AG04450 (cell line): ENCODE measurements around the gene PPP2R5C. TPM values are rescaled to one million over a fixed set of nuclear protein-coding genes. Genes with fewer than 3 reads are reported as not detected.

Experiments used
- CTCF ChIA-PET: fragments of 300-600, 350-600 bp; formaldehyde crosslinking; extraction: SDS; loops from one replicate; lab custom pipeline; 2022; ENCODE audit warnings: antibody characterized with exemption, inconsistent platforms; lab: Charles Lee
- POLR2A ChIA-PET: fragments of 350-600 bp; formaldehyde crosslinking; extraction: SDS; loops from one replicate; lab custom pipeline; 2021; ENCODE audit warnings: antibody characterized with exemption, inconsistent platforms; lab: Yijun Ruan, JAX
- DNase-seq: peaks from one replicate; pipeline ENCODE4 v3.0.0-alpha.2; 2011; ENCODE audit warnings: low read depth, low spot score
- H3K27ac ChIP-seq: one replicate; pipeline ENCODE4 v1.5.1; 2012; ENCODE audit warnings: low read depth, low read length, control low read depth
- H3K27me3 ChIP-seq: one replicate; pipeline ENCODE4 v1.6.0; 2012; ENCODE audit warnings: low read length; ENCODE audit not compliant: control insufficient read depth, insufficient read depth
- H3K4me3 ChIP-seq: 2 replicates; pipeline ENCODE4 v1.5.1; 2011; ENCODE audit warnings: mild to moderate bottlenecking, low read depth, low read length, control low read depth
- H3K9me3 ChIP-seq: 2 replicates; pipeline ENCODE4 v1.5.1; 2012; ENCODE audit warnings: low read length; ENCODE audit not compliant: control insufficient read depth, insufficient read depth
- polyA plus RNA-seq: library from polyadenylated mRNA; depleted of rRNA; stranded (reverse); fragments of >200 nt; gene quantifications from 2 replicates; pipeline ENCODE4 v1.2.3, GENCODE V29; 2011
- TF ChIP-seq, protein P1 (sequence below): IDR thresholded peaks from 2 replicates; pipeline ENCODE4 v1.5.1; 2011; ENCODE audit warnings: low read depth, low read length, control low read depth, inconsistent platforms

The PPP2R5C gene
- polyA plus RNA-seq, 1 experiment, result 140 TPM

DNA sequence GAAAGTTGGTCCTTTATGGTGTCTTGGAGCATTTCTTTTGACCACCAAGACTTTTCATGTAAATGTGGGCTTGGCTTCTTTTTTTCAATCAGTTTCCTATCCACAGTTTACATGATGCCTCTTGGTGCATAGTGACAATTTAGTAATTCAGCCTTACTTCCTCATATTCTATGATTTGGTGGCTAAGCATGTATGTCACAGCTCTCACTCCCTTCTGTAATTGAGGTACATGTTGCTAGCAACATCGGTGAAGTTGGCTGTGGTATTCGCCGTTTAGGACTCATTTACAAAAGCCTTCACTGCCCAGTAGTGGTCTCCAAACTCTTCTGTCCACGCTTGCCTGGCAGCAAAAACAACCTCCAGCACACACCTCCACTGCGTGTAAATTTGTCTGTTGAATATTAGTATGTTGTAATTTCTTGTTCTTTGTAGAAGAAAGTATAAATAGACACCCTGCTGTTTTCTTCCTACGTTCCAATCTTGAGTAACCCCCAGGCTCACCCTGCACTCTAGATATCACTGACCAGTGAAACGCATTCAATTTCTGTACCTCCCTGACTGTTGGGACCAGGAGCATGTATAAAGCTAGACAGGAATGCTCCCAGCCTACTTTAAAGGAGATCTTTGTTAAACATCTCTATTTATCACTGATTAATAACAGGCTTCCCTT, 90.4 kb downstream of the PPP2R5C start:
- POLR2A ChIA-PET, result no interaction called here
- CTCF ChIA-PET, result no interaction called here
- TF ChIP-seq, protein P1, sequence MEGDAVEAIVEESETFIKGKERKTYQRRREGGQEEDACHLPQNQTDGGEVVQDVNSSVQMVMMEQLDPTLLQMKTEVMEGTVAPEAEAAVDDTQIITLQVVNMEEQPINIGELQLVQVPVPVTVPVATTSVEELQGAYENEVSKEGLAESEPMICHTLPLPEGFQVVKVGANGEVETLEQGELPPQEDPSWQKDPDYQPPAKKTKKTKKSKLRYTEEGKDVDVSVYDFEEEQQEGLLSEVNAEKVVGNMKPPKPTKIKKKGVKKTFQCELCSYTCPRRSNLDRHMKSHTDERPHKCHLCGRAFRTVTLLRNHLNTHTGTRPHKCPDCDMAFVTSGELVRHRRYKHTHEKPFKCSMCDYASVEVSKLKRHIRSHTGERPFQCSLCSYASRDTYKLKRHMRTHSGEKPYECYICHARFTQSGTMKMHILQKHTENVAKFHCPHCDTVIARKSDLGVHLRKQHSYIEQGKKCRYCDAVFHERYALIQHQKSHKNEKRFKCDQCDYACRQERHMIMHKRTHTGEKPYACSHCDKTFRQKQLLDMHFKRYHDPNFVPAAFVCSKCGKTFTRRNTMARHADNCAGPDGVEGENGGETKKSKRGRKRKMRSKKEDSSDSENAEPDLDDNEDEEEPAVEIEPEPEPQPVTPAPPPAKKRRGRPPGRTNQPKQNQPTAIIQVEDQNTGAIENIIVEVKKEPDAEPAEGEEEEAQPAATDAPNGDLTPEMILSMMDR, result no peak

DNA sequence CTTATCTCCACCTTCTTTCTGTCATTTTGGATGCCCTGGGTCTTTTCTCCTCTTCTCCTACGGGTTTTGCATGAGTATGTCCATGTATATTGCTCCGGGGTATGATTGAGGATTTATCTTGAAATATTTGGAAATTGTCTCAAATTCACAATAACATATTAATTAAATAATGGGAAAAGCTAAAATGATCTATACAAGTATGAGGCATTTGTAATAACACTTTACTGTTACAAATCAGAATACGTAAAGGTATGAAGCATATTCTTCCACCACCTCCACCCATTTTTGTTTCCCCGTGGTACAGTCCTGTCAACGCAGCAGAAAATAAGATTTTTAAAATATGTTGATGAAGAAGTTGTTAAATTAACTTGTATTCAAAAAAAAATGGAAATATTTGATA, 91.3 kb downstream of the PPP2R5C start:
- ChIA-PET POLR2A (no interaction called here), CTCF (no interaction called here)
- Histone ChIP-seq H3K4me3 (no peak overlapping the region), H3K27me3 (no peaks in the 10 kb centered on the region), H3K9me3 (no peaks in the 10 kb centered on the region), H3K27ac (no peak overlapping the region)
- TF ChIP-seq, protein P1, result no peak
- DNase-seq, result no peak

More for the DNA sequence above, 90.4 kb downstream of the PPP2R5C start:
- Histone ChIP-seq H3K9me3 (no peaks in the 10 kb centered on the region), H3K27me3 (no peaks in the 10 kb centered on the region), H3K4me3 (no peak overlapping the region), H3K27ac (no peak overlapping the region)
- no peak for DNase-seq

GRCh38 chr14:101853455-101854018, 92.0 kb downstream of the PPP2R5C start:
- ChIA-PET POLR2A (no interaction called here), CTCF (no interaction called here)
- TF ChIP-seq, protein P1, result no peak

DNA sequence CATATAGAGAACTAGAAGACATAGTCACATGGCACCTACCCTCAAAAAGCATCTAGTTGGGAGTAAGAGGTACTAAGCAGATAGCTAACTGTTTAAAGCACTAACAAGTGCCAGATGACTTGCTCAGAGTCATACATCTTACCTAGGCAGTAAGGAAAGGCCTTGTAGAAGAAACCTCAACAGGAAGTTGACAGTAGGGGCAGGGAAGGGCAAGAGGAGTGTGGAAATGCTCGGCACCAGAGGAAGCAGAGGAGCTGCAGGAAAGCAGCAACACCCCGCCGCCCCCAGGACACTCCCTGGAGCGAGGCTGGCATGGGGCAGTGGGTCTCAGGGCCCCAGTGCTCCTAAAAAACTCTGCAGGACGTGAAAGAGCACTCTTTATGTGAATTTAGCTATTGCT, 92.9 kb downstream of the PPP2R5C start:
- Histone ChIP-seq H3K27ac (no peak overlapping the region), H3K4me3 (no peak overlapping the region), H3K9me3 (no peaks in the 10 kb centered on the region), H3K27me3 (no peaks in the 10 kb centered on the region)
- CTCF ChIA-PET, result interaction anchor here (1.0 kb wide), 1 partner anchor 14 kb away, joined by 3 read pairs; no protein-coding TSS in a partner anchor
- DNase-seq, result no peak
- POLR2A ChIA-PET, result no interaction called here
- TF ChIP-seq, protein P1, result no peak

More at GRCh38 chr14:101853455-101854018, 92.0 kb downstream of the PPP2R5C start:
- Histone ChIP-seq H3K4me3 (no peak overlapping the region), H3K27me3 (no peaks in the 10 kb centered on the region), H3K27ac (no peak overlapping the region), H3K9me3 (no peaks in the 10 kb centered on the region)
- DNase-seq, result no peak

DNA sequence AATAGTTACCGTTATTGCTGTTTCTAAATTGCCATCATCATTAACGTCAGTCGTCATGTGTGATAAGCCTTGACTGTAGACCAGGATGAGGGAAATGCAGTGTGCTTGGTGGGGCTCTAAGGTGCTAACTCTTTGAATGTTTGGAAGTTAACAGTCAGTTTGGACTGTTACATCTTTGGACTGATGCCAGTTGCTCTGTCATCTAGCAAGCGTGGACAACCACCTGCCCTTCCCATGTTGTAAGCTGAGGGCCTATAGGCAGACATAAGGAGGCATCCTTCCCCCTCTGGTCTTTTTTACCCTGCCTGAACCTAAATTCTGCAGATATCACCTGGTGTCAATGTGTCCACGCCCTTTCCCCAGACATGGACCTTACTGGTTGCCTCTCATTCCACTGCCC, 94.4 kb downstream of the PPP2R5C start:
- Histone ChIP-seq H3K27ac (no peak overlapping the region), H3K27me3 (no peaks in the 10 kb centered on the region), H3K9me3 (no peaks in the 10 kb centered on the region), H3K4me3 (no peak overlapping the region)
- CTCF ChIA-PET, result interaction anchor here (0.6 to 1.0 kb wide), 2 partner anchors 10 to 85 kb away, joined by 3 read pairs; no protein-coding TSS in a partner anchor
- TF ChIP-seq, protein P1, result no peak
- no peak for DNase-seq
- POLR2A ChIA-PET, result no interaction called here
